SK-N-MC (cell line): ENCODE data around the gene TSPAN15.

Experiments used
- EZH2 ChIP-seq: fragments of 200-600 bp; sonication (generic); IDR thresholded peaks from one replicate; pipeline ENCODE4 v1.6.1; 2017; ENCODE audit warnings: antibody characterized with exemption
- FOXP2 ChIP-seq: optimal IDR thresholded peaks from 2 replicates; pipeline ENCODE3; 2011; ENCODE audit warnings: mild to moderate bottlenecking, moderate library complexity; ENCODE audit not compliant: insufficient read depth; ENCODE audit errors: extremely low read length, control extremely low read depth
- POLR2AphosphoS5 ChIP-seq: IDR thresholded peaks from 2 replicates; pipeline ENCODE4 v1.6.1; 2012; ENCODE audit warnings: mild to moderate bottlenecking, low read depth, low read length, borderline replicate concordance

DNA sequence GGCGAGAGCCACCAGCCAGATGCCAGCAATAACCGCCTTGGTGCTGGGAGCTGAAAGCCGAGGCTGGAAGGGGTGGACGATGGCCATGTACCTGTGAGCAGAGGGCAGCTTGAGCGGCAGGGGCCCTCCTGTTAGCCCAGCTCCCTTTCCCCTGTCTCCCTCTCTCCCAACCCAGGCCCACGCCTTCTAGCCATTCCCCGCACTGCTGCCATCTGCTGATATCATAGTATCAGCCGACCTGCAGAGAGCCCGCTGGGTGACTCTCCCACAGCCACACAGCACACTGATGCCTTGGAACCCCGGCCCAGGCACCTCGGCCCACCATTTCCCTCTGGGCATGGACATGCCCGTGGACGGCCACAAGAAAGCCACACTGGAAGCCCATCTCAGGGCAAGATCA is 36.2 kb upstream of the TSPAN15 start:
- TF ChIP-seq EZH2 (no peak), POLR2AphosphoS5 (no peak), FOXP2 (no peak)
